Stimulated activated memory B cell treated with anti-CD40 and anti-IgM and Interleukin-4, amounts not matched to agents 10 μg/mL and 1 μg/mL and 100 μg/mL, for 72 hours (primary cell): Measurements from ENCODE around the gene TRABD2B.

ENCODE experiments used
- ATAC-seq: fragments of 150-1000 bp; cut with Tn5 transposase; 2 replicates; pipeline ENCODE4 v1.10.0; 2021
- H3K27ac Mint-ChIP-seq: one replicate; pipeline ENCODE4 v1.8.0; 2022; ENCODE audit warnings: mild to moderate bottlenecking, mixed read lengths
- H3K27me3 Mint-ChIP-seq: one replicate; pipeline ENCODE4 v1.8.0; 2022; ENCODE audit warnings: mixed read lengths
- H3K36me3 Mint-ChIP-seq: one replicate; pipeline ENCODE4 v1.8.0; 2022; ENCODE audit warnings: mixed read lengths
- H3K4me1 Mint-ChIP-seq: one replicate; pipeline ENCODE4 v1.8.0; 2022; ENCODE audit warnings: mixed read lengths
- H3K4me3 Mint-ChIP-seq: one replicate; pipeline ENCODE4 v1.8.0; 2022; ENCODE audit warnings: mild to moderate bottlenecking, moderate library complexity, mixed read lengths
- H3K9me3 Mint-ChIP-seq: one replicate; pipeline ENCODE4 v1.8.0; 2022; ENCODE audit warnings: mixed read lengths

The TRABD2B gene

GRCh38 chr1:47990286-47990685 lies 6.9 kb downstream of the TRABD2B start:
- H3K4me1 Mint-ChIP-seq, result no peaks in the 10 kb centered on the region
- ATAC-seq, result no peak
- no peaks in the 10 kb centered on the region for H3K9me3 Mint-ChIP-seq
- no peaks in the 10 kb centered on the region for H3K36me3 Mint-ChIP-seq
- no peak overlapping the region for H3K27ac Mint-ChIP-seq
- H3K4me3 Mint-ChIP-seq, result no peak overlapping the region
- peaks cover 41% of the 10 kb centered on the region for H3K27me3 Mint-ChIP-seq

- Mint-ChIP-seq H3K4me3 (no peak overlapping the region), H3K36me3 (no peaks in the 10 kb centered on the region), H3K27ac (no peak overlapping the region), H3K27me3 (peaks cover 42% of the 10 kb centered on the region), H3K4me1 (peaks cover 6% of the 10 kb centered on the region), H3K9me3 (no peaks in the 10 kb centered on the region)
- ATAC-seq, result no peak
These were observed 9.6 kb downstream of the TRABD2B start for GRCh38 chr1:47987601-47988000.

- Mint-ChIP-seq H3K4me3 (no peak overlapping the region), H3K4me1 (peaks cover 6% of the 10 kb centered on the region), H3K9me3 (no peaks in the 10 kb centered on the region), H3K27me3 (peaks cover 44% of the 10 kb centered on the region), H3K36me3 (no peaks in the 10 kb centered on the region), H3K27ac (no peak overlapping the region)
- no peak for ATAC-seq
These were observed 10.4 kb downstream of the TRABD2B start for GRCh38 chr1:47986761-47987200.

GRCh38 chr1:47985018-47985417 lies 12.2 kb downstream of the TRABD2B start:
- peaks cover 6% of the 10 kb centered on the region for H3K4me1 Mint-ChIP-seq
- H3K36me3 Mint-ChIP-seq, result no peaks in the 10 kb centered on the region
- H3K4me3 Mint-ChIP-seq, result no peak overlapping the region
- no peak overlapping the region for H3K27ac Mint-ChIP-seq
- ATAC-seq, result no peak
- H3K9me3 Mint-ChIP-seq, result no peaks in the 10 kb centered on the region
- peaks cover 53% of the 10 kb centered on the region for H3K27me3 Mint-ChIP-seq

GRCh38 chr1:47984175-47984789 lies 12.9 kb downstream of the TRABD2B start:
- H3K27ac Mint-ChIP-seq, result no peak overlapping the region
- no peak for ATAC-seq
- H3K4me3 Mint-ChIP-seq, result no peak overlapping the region
- H3K36me3 Mint-ChIP-seq, result no peaks in the 10 kb centered on the region
- peaks cover 6% of the 10 kb centered on the region for H3K4me1 Mint-ChIP-seq
- H3K27me3 Mint-ChIP-seq, result peaks cover 53% of the 10 kb centered on the region
- H3K9me3 Mint-ChIP-seq, result no peaks in the 10 kb centered on the region

GRCh38 chr1:47983691-47984090 lies 13.5 kb downstream of the TRABD2B start:
- H3K27me3 Mint-ChIP-seq, result peaks cover 53% of the 10 kb centered on the region
- H3K9me3 Mint-ChIP-seq, result no peaks in the 10 kb centered on the region
- H3K27ac Mint-ChIP-seq, result no peak overlapping the region
- H3K4me3 Mint-ChIP-seq, result no peak overlapping the region
- H3K36me3 Mint-ChIP-seq, result no peaks in the 10 kb centered on the region
- ATAC-seq, result no peak
- H3K4me1 Mint-ChIP-seq, result peaks cover 6% of the 10 kb centered on the region

- H3K27ac Mint-ChIP-seq, result no peak overlapping the region
- peaks cover 6% of the 10 kb centered on the region for H3K4me1 Mint-ChIP-seq
- peaks cover 60% of the 10 kb centered on the region for H3K27me3 Mint-ChIP-seq
- ATAC-seq, result no peak
- no peak overlapping the region for H3K4me3 Mint-ChIP-seq
- no peaks in the 10 kb centered on the region for H3K36me3 Mint-ChIP-seq
- no peaks in the 10 kb centered on the region for H3K9me3 Mint-ChIP-seq
These were observed 15.4 kb downstream of the TRABD2B start for GRCh38 chr1:47981667-47982350.

- Mint-ChIP-seq H3K36me3 (no peaks in the 10 kb centered on the region), H3K9me3 (no peaks in the 10 kb centered on the region), H3K4me1 (peaks cover 6% of the 10 kb centered on the region), H3K27ac (no peak overlapping the region), H3K4me3 (no peak overlapping the region), H3K27me3 (peaks cover 47% of the 10 kb centered on the region)
- ATAC-seq, result no peak
These were observed 16.7 kb downstream of the TRABD2B start for GRCh38 chr1:47980501-47980900.

- no peak for ATAC-seq
- no peaks in the 10 kb centered on the region for H3K9me3 Mint-ChIP-seq
- no peaks in the 10 kb centered on the region for H3K36me3 Mint-ChIP-seq
- peaks cover 4% of the 10 kb centered on the region for H3K4me1 Mint-ChIP-seq
- no peak overlapping the region for H3K27ac Mint-ChIP-seq
- H3K4me3 Mint-ChIP-seq, result no peak overlapping the region
- peaks cover 39% of the 10 kb centered on the region for H3K27me3 Mint-ChIP-seq
These were observed 17.5 kb downstream of the TRABD2B start for GRCh38 chr1:47979724-47980123.

- Mint-ChIP-seq H3K9me3 (no peaks in the 10 kb centered on the region), H3K36me3 (no peaks in the 10 kb centered on the region), H3K27me3 (peaks cover 41% of the 10 kb centered on the region), H3K4me3 (no peak overlapping the region), H3K4me1 (no peaks in the 10 kb centered on the region), H3K27ac (no peak overlapping the region)
- ATAC-seq, result no peak
These were observed 18.7 kb downstream of the TRABD2B start for GRCh38 chr1:47978486-47978885.

GRCh38 chr1:47976728-47977127 lies 20.5 kb downstream of the TRABD2B start:
- no peaks in the 10 kb centered on the region for H3K4me1 Mint-ChIP-seq
- no peak overlapping the region for H3K27ac Mint-ChIP-seq
- no peaks in the 10 kb centered on the region for H3K36me3 Mint-ChIP-seq
- H3K4me3 Mint-ChIP-seq, result no peak overlapping the region
- H3K9me3 Mint-ChIP-seq, result no peaks in the 10 kb centered on the region
- ATAC-seq, result no peak
- peaks cover 35% of the 10 kb centered on the region for H3K27me3 Mint-ChIP-seq

- Mint-ChIP-seq H3K36me3 (no peaks in the 10 kb centered on the region), H3K27ac (no peak overlapping the region), H3K27me3 (peaks cover 35% of the 10 kb centered on the region), H3K4me1 (no peaks in the 10 kb centered on the region), H3K4me3 (no peak overlapping the region), H3K9me3 (no peaks in the 10 kb centered on the region)
- ATAC-seq, result no peak
These were observed 20.9 kb downstream of the TRABD2B start for GRCh38 chr1:47976267-47976666.

- Mint-ChIP-seq H3K36me3 (no peaks in the 10 kb centered on the region), H3K4me1 (no peaks in the 10 kb centered on the region), H3K27ac (no peak overlapping the region), H3K27me3 (peaks cover 27% of the 10 kb centered on the region), H3K4me3 (no peak overlapping the region), H3K9me3 (no peaks in the 10 kb centered on the region)
- no peak for ATAC-seq
These were observed 21.8 kb downstream of the TRABD2B start for GRCh38 chr1:47975302-47975921.

- Mint-ChIP-seq H3K4me3 (no peak overlapping the region), H3K27ac (no peak overlapping the region), H3K4me1 (no peaks in the 10 kb centered on the region), H3K9me3 (no peaks in the 10 kb centered on the region), H3K27me3 (peaks cover 25% of the 10 kb centered on the region), H3K36me3 (no peaks in the 10 kb centered on the region)
- ATAC-seq, result no peak
These were observed 24.2 kb downstream of the TRABD2B start for GRCh38 chr1:47972864-47973432.

GRCh38 chr1:47971385-47972160 lies 25.6 kb downstream of the TRABD2B start:
- Mint-ChIP-seq H3K27me3 (peaks cover 17% of the 10 kb centered on the region), H3K4me1 (no peaks in the 10 kb centered on the region), H3K27ac (no peak overlapping the region), H3K4me3 (no peak overlapping the region), H3K9me3 (no peaks in the 10 kb centered on the region), H3K36me3 (no peaks in the 10 kb centered on the region)
- no peak for ATAC-seq
